HG02759 (cell line): Measurements from ENCODE around the gene PGM5.

Experiments
- ATAC-seq: cut with Tn5 transposase; IDR thresholded peaks from one replicate; pipeline ENCODE4 v1.9.1; 2021; ENCODE audit warnings: mild to moderate bottlenecking, moderate library complexity; ENCODE audit not compliant: unreplicated experiment

PGM5 gene

DNA sequence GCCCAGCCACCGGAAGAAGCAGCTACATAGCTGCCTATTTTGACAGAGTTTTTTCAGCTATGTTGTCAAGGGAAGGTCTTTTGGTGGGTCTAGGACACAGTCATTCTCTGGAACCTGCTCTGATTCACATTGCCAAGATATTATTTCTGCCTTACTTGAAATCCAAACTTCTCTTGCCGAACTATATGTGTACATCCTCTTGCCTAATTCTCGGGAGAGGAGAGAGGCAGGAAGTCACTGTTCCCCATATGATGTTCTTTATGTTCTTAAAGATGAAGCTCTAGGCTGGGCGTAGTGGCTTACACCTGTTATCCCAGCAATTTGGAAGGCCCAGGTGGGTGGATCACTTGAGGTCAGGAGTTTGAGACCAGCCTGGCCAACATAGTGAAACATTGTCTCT is 175.7 kb downstream of the PGM5 start:
- no peak for ATAC-seq

DNA sequence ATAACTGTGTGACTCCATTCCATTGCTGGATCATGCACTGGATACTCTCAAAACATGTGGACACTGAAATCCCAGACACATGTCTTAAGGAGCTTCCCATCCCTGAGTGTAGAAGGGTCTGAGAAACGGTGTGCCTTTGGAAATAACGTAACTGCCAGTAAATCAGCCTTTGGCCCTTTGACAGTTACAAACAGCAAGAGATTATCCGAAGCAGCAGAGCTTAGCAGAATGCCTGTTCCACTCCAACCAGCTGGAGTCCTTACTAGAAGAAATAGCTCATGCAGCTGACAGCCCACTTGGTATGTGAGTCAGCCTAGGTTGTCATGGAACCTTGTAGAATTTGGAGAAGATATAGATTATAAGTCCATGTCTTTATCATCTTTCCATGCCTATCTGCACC is 177.3 kb downstream of the PGM5 start:
- ATAC-seq = no peak

DNA sequence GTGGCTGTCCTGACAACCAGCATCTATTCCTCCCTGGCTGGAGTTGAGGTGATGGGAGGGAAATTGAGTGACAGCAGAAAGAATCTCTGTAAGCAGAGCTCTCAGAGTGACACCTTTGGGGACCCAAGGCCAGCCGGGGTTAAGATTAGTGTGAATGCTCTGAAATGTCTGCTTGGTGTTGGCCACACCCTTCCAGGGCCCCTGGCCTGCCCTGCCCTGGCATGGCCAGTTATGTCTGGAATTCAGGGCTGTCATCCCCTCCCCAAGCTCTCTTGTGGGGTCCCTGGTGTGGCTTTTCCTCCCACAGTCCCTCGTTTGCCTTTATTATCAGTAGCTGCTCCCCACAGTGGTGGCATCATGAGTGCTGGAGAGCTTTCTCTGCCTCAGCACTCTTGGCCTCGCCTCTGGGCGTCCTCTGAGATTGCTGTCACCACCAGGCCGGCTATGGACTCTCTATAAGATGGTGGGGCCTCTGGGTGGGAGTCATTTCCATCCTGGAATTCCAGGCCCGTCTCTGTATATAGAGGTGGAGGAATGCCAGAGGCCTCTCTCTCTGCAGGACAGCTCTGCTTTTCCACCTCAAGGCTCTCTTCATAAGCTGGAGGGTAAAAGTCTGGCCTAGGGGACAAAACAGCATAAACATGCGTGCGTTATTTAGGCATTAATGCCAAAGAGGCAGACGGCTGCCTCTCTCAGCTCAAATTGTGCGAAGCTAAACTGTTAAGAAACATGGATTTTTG is 180.6 kb downstream of the PGM5 start:
- ATAC-seq = no peak

DNA sequence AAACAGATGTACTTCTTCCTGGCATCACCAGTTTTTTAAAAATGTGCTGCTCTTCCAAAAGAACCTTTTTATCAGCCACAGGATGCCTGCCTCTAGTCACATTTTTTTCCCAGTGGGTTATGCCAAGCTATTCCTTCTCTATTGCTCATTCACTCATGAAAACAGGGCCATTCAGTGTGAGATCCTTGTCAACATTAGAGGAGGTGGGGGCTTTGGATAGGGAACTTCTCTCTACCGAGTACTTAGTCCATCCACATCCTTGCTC is 181.1 kb downstream of the PGM5 start:
- no peak for ATAC-seq

DNA sequence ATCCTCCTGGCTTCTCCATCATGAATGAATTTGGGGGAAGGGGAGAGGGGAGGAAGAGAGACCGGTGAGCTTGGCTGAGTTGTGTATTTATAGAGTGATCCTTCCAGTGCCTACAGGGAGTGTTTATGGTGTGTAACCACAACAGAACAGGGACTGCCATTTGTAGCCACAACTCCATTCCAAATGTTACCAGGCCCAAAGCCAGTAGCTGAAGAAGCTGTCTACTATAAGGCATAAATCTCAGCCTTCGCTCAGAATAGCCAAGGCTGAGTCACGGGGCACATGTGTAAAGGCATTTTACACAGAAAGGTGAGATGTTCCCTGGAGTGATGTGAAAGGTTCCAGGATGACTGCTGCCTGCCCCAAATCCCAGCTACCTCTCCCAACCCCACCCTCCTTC is 181.8 kb downstream of the PGM5 start:
- no peak for ATAC-seq

DNA sequence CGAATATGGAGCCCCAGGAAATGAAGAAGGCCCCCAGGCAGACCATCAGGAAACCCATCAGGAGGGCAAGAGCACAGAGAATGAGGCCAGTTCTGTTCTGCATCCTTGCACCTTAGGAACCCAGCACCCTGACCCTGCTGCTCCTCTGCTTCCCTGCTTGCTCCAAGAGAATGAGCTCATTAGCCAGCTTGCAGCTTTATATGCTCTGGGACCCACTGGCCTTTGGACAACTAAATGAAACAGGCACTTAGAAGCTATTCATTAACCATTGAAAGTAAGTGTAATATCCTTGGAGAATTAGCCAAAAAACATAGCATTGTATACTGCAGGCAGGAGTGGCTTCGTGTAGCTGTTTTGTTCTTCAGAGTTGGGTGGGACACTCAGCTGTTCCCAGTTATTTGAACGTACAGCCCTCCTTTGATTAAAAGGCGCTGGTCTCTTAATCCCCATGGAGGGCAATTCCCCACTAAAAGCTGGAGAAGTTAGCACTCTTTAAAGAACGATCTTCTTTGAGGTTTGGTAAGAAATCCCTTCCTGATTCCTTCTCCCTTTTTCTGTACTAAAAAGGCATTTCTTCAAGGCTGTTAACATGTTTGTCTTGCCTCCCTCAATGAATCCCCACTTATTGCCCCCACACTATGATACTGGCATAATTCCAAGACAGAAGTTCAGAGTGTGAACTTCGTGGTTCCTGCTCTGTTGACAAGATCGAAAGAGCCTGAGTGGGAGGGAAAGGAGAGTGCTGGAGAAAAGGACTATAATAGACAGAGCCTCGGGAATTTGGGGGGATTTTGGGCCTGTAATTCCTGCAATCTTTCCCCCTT is 184.5 kb downstream of the PGM5 start, which contains the start of gene TMEM252:
Gene TMEM252, minus strand, starts transcription at position 172 of the 824 bp plus-strand sequence. Its CDS starts 69 bp downstream, at position 103.
- ATAC-seq = no peak

DNA sequence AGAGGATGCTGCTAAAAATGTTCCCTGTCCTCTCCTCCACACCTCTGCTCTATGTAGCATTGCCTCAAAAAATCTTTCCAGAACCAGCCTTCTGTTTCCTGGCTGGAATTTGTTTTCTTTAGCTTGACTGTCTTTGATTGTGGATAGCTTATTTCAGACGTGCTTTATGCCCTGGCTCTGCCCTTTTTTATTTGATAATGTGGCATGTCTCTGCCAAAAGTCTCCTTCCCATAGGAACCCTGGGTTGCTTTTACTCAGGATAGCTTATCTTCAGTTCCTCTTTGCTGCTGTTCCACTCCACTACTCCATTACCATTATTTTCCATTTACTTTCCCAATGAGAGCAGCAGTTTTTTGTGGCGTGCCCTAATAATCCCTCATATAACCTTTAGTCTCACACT is 185.2 kb downstream of the PGM5 start:
- ATAC-seq = no peak

DNA sequence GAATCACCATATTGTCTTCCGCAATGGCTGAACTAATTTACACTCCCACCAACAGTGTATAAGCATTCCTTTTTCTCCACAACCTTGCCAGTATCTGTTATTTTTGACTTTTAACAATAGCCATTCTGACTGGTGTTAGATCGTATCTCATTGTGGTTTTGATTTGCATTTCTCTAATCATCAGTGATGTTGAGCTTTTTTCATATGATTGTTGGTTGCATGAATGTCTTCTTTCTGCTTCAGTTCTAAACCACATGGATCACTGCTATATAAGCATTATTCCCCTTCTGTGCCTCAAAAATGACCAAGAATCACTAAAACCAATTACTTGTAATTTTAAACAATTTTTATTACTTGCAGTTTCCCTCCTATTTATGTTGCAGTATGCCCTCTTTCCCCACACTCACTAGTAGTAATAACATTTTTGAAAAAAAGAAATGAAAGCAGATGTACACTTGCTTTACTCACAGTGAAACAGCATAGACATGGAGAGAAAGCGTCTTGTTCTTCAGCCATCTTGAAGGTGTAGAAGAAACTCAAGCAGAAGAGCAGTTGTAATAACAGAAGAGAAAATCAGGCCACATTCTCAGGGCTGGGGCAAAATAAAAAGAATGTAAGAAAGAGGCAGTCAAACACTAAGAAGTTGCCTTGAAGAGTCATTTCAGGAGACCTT is 188.8 kb downstream of the PGM5 start:
- ATAC-seq = no peak

DNA sequence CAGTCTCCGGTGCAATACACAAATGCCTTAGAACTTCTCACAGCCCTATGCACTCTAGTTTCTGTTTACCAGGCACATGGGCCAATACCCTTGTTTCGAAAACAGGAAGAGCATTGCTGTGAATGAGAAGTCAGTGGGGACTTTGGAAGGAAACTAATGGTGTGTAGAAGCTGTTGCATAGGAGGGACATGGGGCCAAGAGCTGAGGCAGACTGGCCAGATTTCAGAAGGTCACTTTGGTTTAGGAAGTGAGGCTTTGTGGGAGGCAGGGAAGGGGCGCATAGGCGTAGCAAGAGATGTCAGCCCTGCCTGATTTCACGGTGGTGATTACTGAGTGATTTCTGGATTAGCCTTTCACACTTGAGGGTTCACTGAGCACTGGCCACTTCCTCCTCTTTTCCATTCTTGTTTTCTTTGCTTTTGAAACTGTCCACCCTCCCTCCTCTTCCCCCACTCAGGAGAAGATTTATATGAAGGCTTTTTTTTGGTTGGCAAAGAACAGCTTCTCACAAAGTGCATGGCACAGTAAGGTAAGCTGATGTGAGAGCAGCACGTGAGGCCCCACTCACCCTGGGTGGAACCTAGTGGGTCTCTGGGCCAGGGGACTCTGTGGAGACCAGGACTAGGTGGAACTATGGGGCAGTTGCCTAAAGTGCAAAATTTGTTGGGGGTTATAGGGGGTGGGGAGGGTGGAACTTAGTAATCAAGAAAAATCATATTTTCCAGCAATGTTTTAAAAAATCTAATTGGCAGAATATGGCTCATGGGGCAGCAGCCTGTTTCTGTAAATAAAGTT is 190.4 kb downstream of the PGM5 start:
- peak; percentile 86 for ATAC-seq

DNA sequence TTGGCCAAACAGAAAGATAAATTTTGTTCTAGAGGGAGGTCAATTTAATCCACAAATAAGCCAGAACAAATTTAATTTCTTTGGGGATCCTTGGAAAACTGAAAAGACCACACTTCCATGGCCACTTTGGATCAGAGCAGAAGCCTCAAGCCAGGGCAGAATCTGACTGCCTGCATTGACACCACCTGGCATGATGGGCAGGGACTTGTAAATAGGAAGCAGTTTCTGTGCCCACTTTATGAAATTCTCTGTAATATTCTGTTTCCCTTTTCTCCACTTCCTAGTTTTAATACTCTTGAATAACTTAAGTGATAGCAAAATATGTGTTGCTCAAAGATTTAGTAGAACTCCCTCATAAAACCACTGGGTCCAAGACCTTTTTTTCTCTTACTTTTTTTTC is 191.0 kb downstream of the PGM5 start:
- no peak for ATAC-seq

DNA sequence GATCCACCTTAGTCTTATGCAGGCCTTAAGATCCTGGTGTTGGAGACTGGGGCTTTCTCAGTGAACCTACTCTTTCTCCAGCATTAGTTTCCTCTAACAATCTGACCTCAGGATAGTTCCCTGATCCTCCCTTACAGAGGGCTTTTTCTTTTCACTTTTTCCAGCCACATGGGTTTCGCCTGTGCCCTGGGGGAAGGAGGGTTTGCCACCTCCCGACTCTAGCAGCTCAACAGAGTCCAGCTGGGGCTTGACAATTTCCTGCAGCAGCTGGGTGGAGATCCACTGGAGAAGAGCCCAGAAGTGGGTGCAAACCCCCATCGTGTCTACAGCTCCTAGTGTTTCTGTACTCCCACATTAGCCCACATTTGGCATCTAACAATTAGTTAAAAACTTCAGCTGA is 191.8 kb downstream of the PGM5 start:
- no peak for ATAC-seq

DNA sequence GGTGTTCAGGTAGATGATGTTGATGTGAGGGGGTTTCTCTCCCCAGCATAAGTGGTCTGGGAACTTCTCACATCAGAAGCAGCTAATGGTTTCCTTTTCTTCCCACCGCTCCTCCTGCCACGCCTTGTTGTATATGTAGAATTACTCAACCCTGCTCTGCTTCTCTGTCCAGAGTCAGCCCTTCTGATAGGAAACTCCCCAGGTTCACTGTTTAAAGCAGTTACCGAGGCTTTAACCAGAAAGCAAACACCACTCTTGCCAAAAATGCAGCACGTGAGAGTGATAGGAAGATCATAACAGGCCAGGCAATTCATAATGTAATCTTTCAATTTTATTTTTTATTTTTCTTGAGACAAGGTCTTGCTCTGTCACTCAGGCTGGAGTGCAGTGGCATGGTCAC is 194.8 kb downstream of the PGM5 start:
- no peak for ATAC-seq

DNA sequence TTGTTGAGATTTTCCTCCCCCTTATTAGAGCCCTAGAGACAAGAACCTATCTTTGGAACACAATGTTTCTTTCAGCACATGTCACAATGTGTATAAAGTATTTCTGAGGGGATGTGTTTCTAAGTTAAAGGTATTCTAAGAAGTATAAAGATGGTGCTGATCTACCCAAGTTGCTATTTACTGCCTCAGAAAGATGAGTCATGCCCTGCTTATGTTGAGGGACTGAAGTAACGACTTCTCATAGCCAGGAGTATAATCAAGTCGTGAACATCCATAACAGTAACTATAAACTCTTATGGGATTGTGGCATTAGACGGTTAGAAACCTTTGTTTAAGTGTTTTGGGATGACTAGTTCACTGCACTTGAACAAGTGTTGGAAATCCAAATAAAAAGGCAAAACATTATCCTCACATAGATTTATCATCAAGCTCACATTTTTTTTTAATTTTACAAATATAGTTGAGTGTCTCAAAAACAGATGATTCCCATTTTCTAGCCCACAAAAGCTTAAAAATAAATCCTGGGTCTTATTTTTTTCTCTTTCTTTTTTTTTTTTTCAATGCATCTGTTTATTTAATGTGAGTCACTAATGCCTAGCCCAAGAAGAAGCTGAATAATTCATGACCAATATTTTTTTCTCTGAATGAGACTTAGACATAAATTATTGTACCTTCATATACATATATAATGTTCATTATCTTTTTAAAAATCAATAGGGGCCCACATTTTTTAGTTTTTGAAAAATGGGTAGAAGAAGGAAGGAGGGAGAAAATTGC is 196.5 kb downstream of the PGM5 start:
- no peak for ATAC-seq

DNA sequence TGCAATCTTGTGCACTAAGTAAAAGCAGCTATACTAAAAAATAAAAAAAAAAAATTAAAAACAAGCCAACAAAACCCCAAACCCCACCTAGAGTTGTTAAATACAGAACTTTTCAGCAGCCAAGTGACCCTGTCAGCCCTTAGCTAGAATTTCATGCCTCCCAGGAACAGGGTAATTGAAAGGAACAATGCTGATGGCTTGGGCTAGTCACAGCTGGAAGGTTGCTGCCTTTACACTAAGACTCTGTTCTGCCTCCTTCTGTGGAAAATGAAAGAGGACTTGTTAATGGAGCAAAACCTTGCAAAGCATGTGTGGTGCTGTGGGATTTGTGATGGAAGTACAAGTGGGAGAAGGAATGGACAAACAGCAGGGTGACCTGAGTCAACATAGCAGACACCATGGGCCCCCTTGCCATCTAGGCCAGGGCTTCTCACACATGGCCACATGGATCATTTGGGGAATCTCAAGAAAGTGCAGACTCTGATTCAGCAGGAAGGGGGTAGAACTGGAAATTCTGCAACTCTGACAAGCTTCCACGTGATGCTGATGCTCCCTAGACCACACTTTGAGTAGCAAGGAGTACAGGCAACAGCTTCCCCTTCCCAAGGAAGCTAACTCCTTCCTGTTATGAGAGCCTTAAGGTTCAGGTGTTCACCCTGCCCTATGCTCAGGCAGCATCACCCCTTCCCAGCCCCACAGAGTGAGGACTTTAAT is 199.2 kb downstream of the PGM5 start:
- ATAC-seq = no peak

DNA sequence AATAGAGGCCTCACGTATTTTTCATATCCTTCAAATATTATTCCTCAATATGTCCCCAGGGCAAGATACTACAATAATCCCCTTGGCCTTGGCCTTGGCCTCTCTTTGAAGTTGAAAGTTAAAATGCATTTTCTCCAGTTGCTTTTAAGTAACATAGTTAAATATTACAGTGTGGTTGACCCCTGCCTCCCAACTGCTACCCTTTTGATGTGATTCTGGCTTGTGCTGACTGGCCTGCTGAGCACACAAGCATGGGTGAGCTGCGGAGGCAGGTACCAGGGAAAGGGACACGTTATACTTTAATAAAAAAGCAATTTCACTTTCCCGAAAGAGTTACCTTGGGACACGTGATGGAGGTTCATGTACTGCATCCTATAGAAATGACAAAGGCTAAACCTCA is 202.1 kb downstream of the PGM5 start:
- ATAC-seq = no peak

DNA sequence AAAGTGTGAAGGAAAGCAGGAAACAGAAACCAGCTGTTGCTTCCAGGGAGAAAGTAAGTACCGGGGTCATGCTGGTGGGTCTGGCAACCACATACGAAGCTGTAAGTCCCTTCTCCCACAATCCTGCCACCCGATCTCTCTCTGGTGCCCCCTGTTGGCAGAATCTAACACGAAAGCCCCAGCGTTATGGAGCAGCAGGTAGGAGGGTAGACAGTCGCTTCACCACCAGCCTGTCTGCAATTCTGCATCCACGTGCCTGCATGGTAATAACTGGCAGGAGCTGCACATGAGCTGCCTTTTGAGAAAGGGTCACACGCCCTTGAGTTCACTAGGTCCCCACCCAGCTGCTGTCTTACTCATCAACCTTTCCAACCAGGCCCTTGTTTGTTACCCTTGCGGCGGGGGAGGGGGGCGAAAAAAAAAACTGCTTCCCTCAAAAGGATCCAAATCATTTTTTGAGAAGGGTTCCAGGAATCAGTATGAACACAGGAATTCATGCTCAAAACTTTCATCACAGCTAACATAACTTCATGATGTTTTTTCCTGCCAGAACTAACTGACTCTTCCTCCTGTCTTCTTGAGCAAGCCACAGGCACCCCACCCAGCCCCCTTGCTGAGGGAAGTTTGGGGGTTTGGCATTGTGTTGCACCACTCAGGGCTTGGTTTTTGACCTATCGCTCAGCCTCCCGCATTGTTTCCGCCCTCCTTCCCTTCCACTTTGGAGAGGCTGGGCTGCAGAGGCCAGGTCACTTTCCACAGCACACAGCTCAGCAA is 203.8 kb downstream of the PGM5 start:
- no peak for ATAC-seq

DNA sequence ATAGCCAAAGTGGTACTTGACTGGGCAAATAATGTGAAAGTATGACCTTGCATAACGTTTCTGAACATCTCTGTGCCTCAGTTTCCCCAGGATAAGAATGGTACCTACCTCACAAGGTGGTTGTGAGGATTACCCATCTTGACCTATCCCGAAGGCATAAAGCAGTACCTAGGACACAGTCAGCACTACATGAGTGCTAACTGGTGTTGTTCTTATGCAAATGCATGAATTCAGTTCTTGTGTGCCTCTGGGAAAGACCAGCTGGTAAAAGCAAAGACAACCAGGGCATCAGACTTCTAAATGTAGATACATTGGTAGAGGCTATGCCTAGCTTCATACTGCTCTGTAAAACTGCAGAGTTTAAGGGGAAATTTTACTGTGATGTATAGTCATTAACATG is 206.1 kb downstream of the PGM5 start:
- no peak for ATAC-seq

DNA sequence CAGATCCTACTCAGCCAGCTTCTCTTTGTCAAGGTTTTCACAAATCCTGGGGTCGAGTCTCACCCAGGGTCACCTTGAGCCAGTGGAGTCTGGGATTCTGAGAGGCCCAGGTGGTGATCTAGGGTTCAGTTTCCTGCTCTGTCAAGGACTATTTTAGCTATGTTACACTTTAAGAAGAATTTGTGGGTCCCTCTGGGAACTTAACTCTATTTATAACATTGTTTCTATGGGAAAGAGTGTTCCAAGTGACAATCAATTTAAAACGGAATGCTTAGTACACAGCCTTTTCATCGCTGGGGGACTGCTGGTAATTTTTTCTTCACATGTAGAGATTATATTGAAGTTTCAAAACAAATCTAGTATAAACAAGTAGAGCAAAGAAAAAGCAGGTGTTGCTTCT is 211.2 kb downstream of the PGM5 start:
- no peak for ATAC-seq

DNA sequence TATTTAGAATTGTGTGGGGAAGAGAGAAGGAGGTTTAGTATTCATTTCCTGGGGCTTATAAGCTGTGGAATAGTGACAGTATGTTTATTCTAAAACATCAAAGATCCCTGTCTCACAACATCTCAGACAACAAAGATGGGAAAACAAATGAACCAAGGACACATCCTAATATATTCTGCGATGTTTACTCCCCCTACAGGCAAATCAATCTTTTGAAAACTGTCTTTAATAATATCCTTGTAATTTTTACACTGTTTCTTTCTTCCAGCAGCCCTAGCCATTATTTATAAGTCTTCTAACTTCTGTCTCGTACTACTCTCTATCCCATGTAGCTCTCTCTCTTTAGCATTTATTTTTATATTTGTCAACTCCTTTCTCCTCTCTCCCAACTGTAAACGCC is 217.7 kb downstream of the PGM5 start:
- ATAC-seq = no peak
